PC-3 (cell line): ENCODE measurements around the gene SCO2. TPM values are rescaled to one million over a fixed set of nuclear protein-coding genes. Genes with fewer than 3 reads are reported as not detected.

ENCODE experiments used
- ATAC-seq: fragments of 200-7000 bp; cut with Tn5 transposase; 2 replicates; pipeline ENCODE4 v1.9.1; 2020; ENCODE audit warnings: mild to moderate bottlenecking, moderate library complexity
- BruUV-seq: library from RNA; stranded (reverse); fragments of 400-500 nt; replicated peaks from 2 replicates; lab custom pipeline; 2021; lab: Mats Ljungman, UMichigan
- CTCF ChIA-PET: fragments of 300-600 bp; sonication (Branson Sonifier 250); formaldehyde crosslinking; loops from one replicate; lab custom pipeline; 2022; ENCODE audit warnings: antibody characterized with exemption; lab: Charles Lee
- POLR2A ChIA-PET: fragments of 300-600 bp; sonication (Branson Sonifier 250); formaldehyde crosslinking; loops from one replicate; lab custom pipeline; 2022; ENCODE audit warnings: antibody characterized with exemption; ENCODE audit not compliant: unreplicated experiment; lab: Charles Lee
- DNase-seq: peaks from one replicate; pipeline ENCODE4 v3.0.0-alpha.2; 2015
- H2AFZ ChIP-seq: fragments of 300-600 bp; sonication (generic); 2 replicates; pipeline ENCODE4 v1.6.0; 2016; ENCODE audit warnings: antibody characterized with exemption, low read length
- H3F3A ChIP-seq: fragments of 300-600 bp; sonication (generic); one replicate; pipeline ENCODE4 v1.6.0; 2017; ENCODE audit warnings: antibody characterized with exemption, low read length, control low read depth, mild to moderate bottlenecking; ENCODE audit not compliant: unreplicated experiment
- H3K27ac ChIP-seq: fragments of 300-600 bp; sonication (generic); 2 replicates; pipeline ENCODE4 v1.5.1; 2016; ENCODE audit warnings: mild to moderate bottlenecking, low read length
- H3K27me3 ChIP-seq: fragments of 300-600 bp; sonication (generic); 2 replicates; pipeline ENCODE4 v1.6.1; 2016; ENCODE audit warnings: low read length, mixed read lengths
- H3K36me3 ChIP-seq: fragments of 300-600 bp; sonication (generic); 2 replicates; pipeline ENCODE4 v1.6.1; 2016; ENCODE audit warnings: low read depth, mixed run types, low read length, mixed read lengths
- H3K4me1 ChIP-seq: fragments of 300-600 bp; sonication (generic); 2 replicates; pipeline ENCODE4 v1.5.1; 2016; ENCODE audit warnings: low read length; ENCODE audit not compliant: insufficient read depth
- H3K4me2 ChIP-seq: fragments of 300-600 bp; sonication (generic); 2 replicates; pipeline ENCODE4 v1.6.0; 2016; ENCODE audit warnings: low read length
- H3K4me3 ChIP-seq: fragments of 300-600 bp; sonication (generic); 2 replicates; pipeline ENCODE4 v1.5.1; 2016; ENCODE audit warnings: mild to moderate bottlenecking, low read length, mixed read lengths
- H3K79me2 ChIP-seq: fragments of 300-600 bp; sonication (generic); 2 replicates; pipeline ENCODE4 v1.6.1; 2017; ENCODE audit warnings: low read length, mixed read lengths
- H3K9ac ChIP-seq: fragments of 300-600 bp; sonication (generic); 2 replicates; pipeline ENCODE4 v1.6.0; 2016; ENCODE audit warnings: mild to moderate bottlenecking, low read length
- H3K9me2 ChIP-seq: fragments of 300-600 bp; sonication (generic); replicated peaks from 2 replicates; pipeline ENCODE4 v1.6.1; 2016; ENCODE audit warnings: mixed run types, low read length, mixed read lengths
- H3K9me3 ChIP-seq: fragments of 300-600 bp; sonication (generic); 2 replicates; pipeline ENCODE4 v1.6.1; 2016; ENCODE audit warnings: low read length, mixed read lengths
- H4K20me1 ChIP-seq: fragments of 300-600 bp; sonication (generic); 2 replicates; pipeline ENCODE4 v1.6.1; 2016; ENCODE audit warnings: low read length, mixed read lengths
- EZH2 ChIP-seq: fragments of 300-600 bp; sonication (generic); IDR thresholded peaks from one replicate; pipeline ENCODE4 v1.6.1; 2017; ENCODE audit warnings: antibody characterized with exemption, mild to moderate bottlenecking, low read length; ENCODE audit not compliant: unreplicated experiment
- EZH2phosphoT487 ChIP-seq: fragments of 300-600 bp; sonication (generic); IDR thresholded peaks from 2 replicates; pipeline ENCODE4 v1.6.1; 2018; ENCODE audit warnings: mild to moderate bottlenecking, antibody characterized with exemption, low read length, borderline replicate concordance
- intact Hi-C: fragments of 100-400 bp; cut with micrococcal nuclease; formaldehyde crosslinking; loops from 2 replicates; pipeline ENCODE4 v1.9.0; 2023
- total RNA-seq: library from RNA; depleted of rRNA; stranded (reverse); fragments of >200 nt; gene quantifications from 2 replicates; pipeline ENCODE4 v1.2.3, GENCODE V29; 2014
- TF ChIP-seq, protein P1 (sequence below): fragments of 300-600 bp; sonication (generic); conservative IDR thresholded peaks from 2 replicates; pipeline ENCODE4 v1.5.1; 2017; ENCODE audit warnings: antibody characterized with exemption, low read depth, mild to moderate bottlenecking, low read length

Gene SCO2
- total RNA-seq, 1 experiment from 2014 or later: 5.8 TPM

DNA sequence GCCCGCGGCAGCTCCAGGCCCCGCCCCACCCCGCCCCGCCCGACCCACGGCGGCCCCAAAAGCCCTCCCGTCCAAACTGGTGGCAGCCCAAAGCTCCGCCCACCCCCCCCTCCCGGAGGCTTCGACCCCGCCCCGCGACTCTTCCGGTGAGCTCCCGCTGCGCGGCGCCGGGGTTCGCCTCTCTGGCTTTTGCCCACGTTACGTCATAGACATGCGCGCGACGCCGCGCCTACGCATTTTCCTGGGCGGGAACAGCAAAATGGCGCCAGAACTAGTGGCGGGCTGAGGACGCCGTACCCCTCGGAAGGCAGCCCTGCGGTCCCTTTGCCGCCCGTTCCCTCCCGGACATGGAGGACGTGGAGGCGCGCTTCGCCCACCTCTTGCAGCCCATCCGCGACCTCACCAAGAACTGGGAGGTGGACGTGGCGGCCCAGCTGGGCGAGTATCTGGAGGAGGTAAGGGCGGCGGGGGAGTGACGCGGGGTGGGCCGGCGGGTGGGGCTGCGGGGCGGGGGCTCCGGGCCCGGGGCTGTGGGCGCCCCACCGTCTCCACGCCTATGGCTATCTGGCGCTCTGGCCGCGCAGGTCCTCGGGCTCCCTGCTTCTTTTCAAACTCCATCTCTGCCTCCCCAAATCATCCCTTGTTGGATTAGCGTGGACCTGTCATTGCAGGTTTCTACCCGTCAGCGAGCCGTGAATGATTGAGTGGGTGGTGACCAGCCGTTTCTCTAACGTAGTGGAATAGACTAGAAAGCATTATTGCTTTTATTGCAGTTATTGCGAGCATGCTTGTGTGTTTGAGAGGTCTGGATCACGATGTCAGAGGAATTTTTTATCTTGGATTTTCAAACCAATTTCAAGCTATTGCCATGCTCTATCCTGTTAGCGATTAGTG, 17.2 kb downstream of the SCO2 start, which contains the start of gene NCAPH2:
Gene NCAPH2 (plus strand): TSS at position 234 of the 894 bp plus-strand sequence. CDS start 114 bp downstream, at position 348.
- peak within 1 kb of the TSS; percentile 56 for H3K27ac ChIP-seq
- H4K20me1 ChIP-seq: no peaks in the 10 kb centered on the region
- ChIA-PET CTCF (interaction anchor here (0.6 to 1.4 kb wide), 3 partner anchors 17 to 257 kb away, joined by 5 to 15 read pairs (median 8); partner anchors contain the start of genes HDAC10 and SCO2), POLR2A (interaction anchor here (0.5 to 1.0 kb wide), 6 partner anchors 11 to 154 kb away, joined by 3 to 8 read pairs (median 5); partner anchors contain the start of gene SCO2)
- H2AFZ ChIP-seq: peak within 1 kb of the TSS; percentile 81
- peak within 1 kb of the TSS; percentile 97 for H3K4me3 ChIP-seq
- DNase-seq (peak; percentile 94), ATAC-seq (peak; percentile 62)
- H3K79me2 ChIP-seq: peaks cover 52% of the 10 kb centered on the region
- H3K4me1 ChIP-seq: peaks cover 7% of the 10 kb centered on the region
- intact Hi-C loops: no loop called here
- no peaks in the 10 kb centered on the region for H3K27me3 ChIP-seq
- no peaks in the 10 kb centered on the region for H3K9me3 ChIP-seq
- peak within 1 kb of the TSS; percentile 95 for H3K9ac ChIP-seq
- TF ChIP-seq, protein P1, sequence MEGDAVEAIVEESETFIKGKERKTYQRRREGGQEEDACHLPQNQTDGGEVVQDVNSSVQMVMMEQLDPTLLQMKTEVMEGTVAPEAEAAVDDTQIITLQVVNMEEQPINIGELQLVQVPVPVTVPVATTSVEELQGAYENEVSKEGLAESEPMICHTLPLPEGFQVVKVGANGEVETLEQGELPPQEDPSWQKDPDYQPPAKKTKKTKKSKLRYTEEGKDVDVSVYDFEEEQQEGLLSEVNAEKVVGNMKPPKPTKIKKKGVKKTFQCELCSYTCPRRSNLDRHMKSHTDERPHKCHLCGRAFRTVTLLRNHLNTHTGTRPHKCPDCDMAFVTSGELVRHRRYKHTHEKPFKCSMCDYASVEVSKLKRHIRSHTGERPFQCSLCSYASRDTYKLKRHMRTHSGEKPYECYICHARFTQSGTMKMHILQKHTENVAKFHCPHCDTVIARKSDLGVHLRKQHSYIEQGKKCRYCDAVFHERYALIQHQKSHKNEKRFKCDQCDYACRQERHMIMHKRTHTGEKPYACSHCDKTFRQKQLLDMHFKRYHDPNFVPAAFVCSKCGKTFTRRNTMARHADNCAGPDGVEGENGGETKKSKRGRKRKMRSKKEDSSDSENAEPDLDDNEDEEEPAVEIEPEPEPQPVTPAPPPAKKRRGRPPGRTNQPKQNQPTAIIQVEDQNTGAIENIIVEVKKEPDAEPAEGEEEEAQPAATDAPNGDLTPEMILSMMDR: no peak
- TF ChIP-seq EZH2phosphoT487 (no peak), EZH2 (no peak)
- no peaks in the 10 kb centered on the region for H3F3A ChIP-seq
- no TSS peak for BruUV-seq
- no peaks in the 10 kb centered on the region for H3K9me2 ChIP-seq
- H3K4me2 ChIP-seq: peak within 1 kb of the TSS; percentile 95
- H3K36me3 ChIP-seq: no peaks in the 10 kb centered on the region

DNA sequence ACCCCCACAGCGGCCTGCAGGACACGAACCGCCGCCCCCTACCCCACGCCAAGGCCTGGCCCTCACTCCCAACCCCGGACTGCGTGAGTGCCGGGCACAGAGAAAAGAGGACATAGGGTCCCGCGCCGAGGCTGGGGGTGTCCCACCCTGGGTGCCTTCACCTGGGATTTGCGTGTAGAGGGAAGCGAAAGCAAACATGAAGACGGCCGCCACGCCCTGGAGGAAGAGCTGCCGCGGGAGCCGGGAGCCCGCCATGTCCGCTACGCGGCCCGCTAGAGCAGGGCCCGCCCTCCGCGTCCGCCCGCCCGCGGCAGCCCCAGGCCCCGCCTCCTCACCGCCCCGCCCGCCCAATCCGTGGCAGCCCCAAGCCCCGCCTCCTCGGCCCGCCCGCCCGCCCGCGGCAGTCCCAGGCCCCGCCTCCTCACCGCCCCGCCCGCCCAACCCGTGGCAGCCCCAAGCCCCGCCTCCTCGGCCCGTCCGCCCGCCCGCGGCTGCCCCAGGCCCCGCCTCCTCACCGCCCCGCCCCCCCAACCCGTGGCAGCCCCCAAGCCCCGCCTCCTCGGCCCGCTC, 17.9 kb downstream of the SCO2 start, which contains the start of gene LMF2:
Gene LMF2 (minus strand): TSS at position 282 of the 570 bp plus-strand sequence. CDS start 27 bp downstream, at position 255.
- POLR2A ChIA-PET: interaction anchor here (0.5 to 1.0 kb wide), 6 partner anchors 10 to 153 kb away, joined by 3 to 8 read pairs (median 5); partner anchors contain the start of gene SCO2
- intact Hi-C loops: no loop called here
- Histone ChIP-seq H3K9me3 (no peaks in the 10 kb centered on the region), H3K9me2 (no peaks in the 10 kb centered on the region), H3F3A (no peaks in the 10 kb centered on the region), H3K4me1 (peaks cover 7% of the 10 kb centered on the region), H3K79me2 (peaks cover 44% of the 10 kb centered on the region), H3K4me2 (peak within 1 kb of the TSS; percentile 95), H3K36me3 (no peaks in the 10 kb centered on the region), H4K20me1 (no peaks in the 10 kb centered on the region), H2AFZ (peak within 1 kb of the TSS; percentile 81), H3K27me3 (no peaks in the 10 kb centered on the region), H3K9ac (peak within 1 kb of the TSS; percentile 95), H3K27ac (peak within 1 kb of the TSS; percentile 56), H3K4me3 (peak within 1 kb of the TSS; percentile 97)
- CTCF ChIA-PET: interaction anchor here (0.6 to 1.4 kb wide), 3 partner anchors 18 to 256 kb away, joined by 5 to 15 read pairs (median 8); partner anchors contain the start of genes HDAC10 and SCO2
- ATAC-seq (peak; percentile 77), DNase-seq (peak; percentile 67)
- TF ChIP-seq, protein P1: no peak
- TF ChIP-seq EZH2phosphoT487 (no peak), EZH2 (no peak)
- BruUV-seq: no TSS peak
